Urinary bladder (tissue), 2 donors: Measurements from ENCODE around the gene PAIP2. TPM values are rescaled to one million over a fixed set of nuclear protein-coding genes. Genes with fewer than 3 reads are reported as not detected.

Experiments
- polyA plus RNA-seq: library from polyadenylated mRNA; stranded (reverse); fragments of 200-250 nt; gene quantifications from one replicate; pipeline ENCODE4 v1.2.3, GENCODE V29; 2013
- small RNA-seq: library from RNA; depleted of rRNA; stranded (forward); fragments of <200 nt; gene quantifications from one replicate; pipeline ENCODE3, GENCODE V24; 2014
- total RNA-seq: library from RNA; depleted of rRNA; stranded (reverse); fragments of >200 nt; gene quantifications from one replicate; pipeline ENCODE4 v1.2.3, GENCODE V29; 2014
- donor health status: healthy.

PAIP2 gene
- total and polyA plus RNA-seq, 2 donors = 91.9 to 110 TPM

Small RNAs within 50 kb of the gene (small RNA-seq; reads per million reads assigned to genes)
- not detected for gene RNA5SP195

Other genes with a start within 250 kb of the PAIP2 start
- gene SIL1, start 143.5 kb upstream of the PAIP2 start, total RNA-seq = 31.5 TPM
- gene SIL1, start 143.5 kb upstream of the PAIP2 start, polyA plus RNA-seq = 49.8 TPM
- 454 TPM for gene MATR3, start 48.1 kb upstream of the PAIP2 start, total RNA-seq
- gene MATR3, start 48.1 kb upstream of the PAIP2 start, polyA plus RNA-seq = 163 TPM
- not detected for gene SLC23A1, start 41.4 kb downstream of the PAIP2 start, total RNA-seq
- not detected for gene SLC23A1, start 41.4 kb downstream of the PAIP2 start, polyA plus RNA-seq
- 0.63 TPM for gene MZB1, start 48.1 kb downstream of the PAIP2 start, total RNA-seq
- 0.56 TPM for gene MZB1, start 48.1 kb downstream of the PAIP2 start, polyA plus RNA-seq
- 1.4 TPM for gene PROB1, start 53.2 kb downstream of the PAIP2 start, total RNA-seq
- 3.1 TPM for gene PROB1, start 53.2 kb downstream of the PAIP2 start, polyA plus RNA-seq
- 3.0 TPM for gene SPATA24, start 62.2 kb downstream of the PAIP2 start, total RNA-seq
- gene SPATA24, start 62.2 kb downstream of the PAIP2 start, polyA plus RNA-seq = 5.4 TPM
- gene DNAJC18, start 97.7 kb downstream of the PAIP2 start, total RNA-seq = 16.2 TPM
- 8.6 TPM for gene DNAJC18, start 97.7 kb downstream of the PAIP2 start, polyA plus RNA-seq
- gene ECSCR, start 120.9 kb downstream of the PAIP2 start, total RNA-seq = 23.8 TPM
- 51.4 TPM for gene ECSCR, start 120.9 kb downstream of the PAIP2 start, polyA plus RNA-seq
- not detected for gene SMIM33, start 129.2 kb downstream of the PAIP2 start, total RNA-seq
- not detected for gene SMIM33, start 129.2 kb downstream of the PAIP2 start, polyA plus RNA-seq
- gene STING1, start 140.9 kb downstream of the PAIP2 start, total RNA-seq = 20.0 TPM
- 53.0 TPM for gene STING1, start 140.9 kb downstream of the PAIP2 start, polyA plus RNA-seq
- gene UBE2D2, start 219.5 kb downstream of the PAIP2 start, total RNA-seq = 94.7 TPM
- 98.7 TPM for gene UBE2D2, start 219.5 kb downstream of the PAIP2 start, polyA plus RNA-seq